ENCODE measurements around the gene DIRAS1. TPM values are rescaled to one million over a fixed set of nuclear protein-coding genes. Genes with fewer than 3 reads are reported as not detected.
"Not testable (repeated sequence)": the region's sequence is repeated elsewhere in the genome, so short reads cannot be mapped to it uniquely, and the experiment has no call there.

The DIRAS1 gene
- total RNA-seq, 2 donors from 2014 or later = 2.3 TPM; not detected in 1

GRCh38 chr19:2670217-2670616 lies 51.0 kb downstream of the DIRAS1 start:
- no peak overlapping the region for H3K4me3 ChIP-seq
- H3K27ac ChIP-seq = no peak overlapping the region
- no peak for ATAC-seq (ENCODE audit: insufficient number of reproducible peaks, low FRiP score, low read depth)
- no peak for TF ChIP-seq CTCF (IDR thresholded peaks at IDR 0.05)
- no peaks in the 10 kb centered on the region for H3K9me3 ChIP-seq
- no peak for DNase-seq (ENCODE audit: low spot score)
- no peaks in the 10 kb centered on the region for H3K36me3 ChIP-seq
- no peaks in the 10 kb centered on the region for H3K27me3 ChIP-seq (replicated peaks; ENCODE audit: insufficient read depth)
- H3K4me1 ChIP-seq (ENCODE audit: control insufficient read depth in 1 of 2, low read depth in 2 of 2) = peaks cover 0 to 6% of the 10 kb centered on the region in 2 donors

- no peaks in the 10 kb centered on the region for H3K36me3 ChIP-seq
- H3K27ac ChIP-seq = no peak overlapping the region
- ATAC-seq (ENCODE audit: insufficient number of reproducible peaks, low FRiP score, low read depth) (no peak), DNase-seq (ENCODE audit: low spot score) (no peak)
- no peaks in the 10 kb centered on the region for H3K9me3 ChIP-seq
- TF ChIP-seq CTCF (IDR thresholded peaks at IDR 0.05) = no peak
- H3K4me1 ChIP-seq (ENCODE audit: control insufficient read depth in 1 of 2, low read depth in 2 of 2) = no peaks in the 10 kb centered on the region
- no peaks in the 10 kb centered on the region for H3K27me3 ChIP-seq (replicated peaks; ENCODE audit: insufficient read depth)
- H3K4me3 ChIP-seq = no peak overlapping the region
These were observed 52.9 kb downstream of the DIRAS1 start for GRCh38 chr19:2668175-2668763.

GRCh38 chr19:2667349-2667748 lies 53.8 kb downstream of the DIRAS1 start:
- not testable (repeated sequence) for H3K27me3 ChIP-seq (replicated peaks; ENCODE audit: insufficient read depth); ATAC-seq (ENCODE audit: insufficient number of reproducible peaks, low FRiP score, low read depth); H3K27ac ChIP-seq; H3K9me3 ChIP-seq; DNase-seq (ENCODE audit: low spot score); H3K4me1 ChIP-seq (ENCODE audit: control insufficient read depth in 1 of 2, low read depth in 2 of 2); H3K36me3 ChIP-seq; H3K4me3 ChIP-seq

- no peaks in the 10 kb centered on the region for H3K27me3 ChIP-seq (replicated peaks; ENCODE audit: insufficient read depth)
- H3K4me1 ChIP-seq (ENCODE audit: control insufficient read depth in 1 of 2, low read depth in 2 of 2) = no peaks in the 10 kb centered on the region
- DNase-seq (ENCODE audit: low spot score) (no peak), ATAC-seq (ENCODE audit: insufficient number of reproducible peaks, low FRiP score, low read depth) (no peak)
- H3K36me3 ChIP-seq = no peaks in the 10 kb centered on the region
- TF ChIP-seq CTCF (IDR thresholded peaks at IDR 0.05) = no peak
- no peaks in the 10 kb centered on the region for H3K9me3 ChIP-seq
- no peak overlapping the region for H3K4me3 ChIP-seq
- no peak overlapping the region for H3K27ac ChIP-seq
These were observed 54.7 kb downstream of the DIRAS1 start for GRCh38 chr19:2666344-2666994.

- H3K4me1 ChIP-seq (ENCODE audit: control insufficient read depth in 1 of 2, low read depth in 2 of 2) = no peaks in the 10 kb centered on the region
- DNase-seq (ENCODE audit: low spot score) (no peak), ATAC-seq (ENCODE audit: insufficient number of reproducible peaks, low FRiP score, low read depth) (no peak)
- no peaks in the 10 kb centered on the region for H3K9me3 ChIP-seq
- no peaks in the 10 kb centered on the region for H3K36me3 ChIP-seq
- no peak overlapping the region for H3K4me3 ChIP-seq
- no peak for TF ChIP-seq CTCF (IDR thresholded peaks at IDR 0.05)
- H3K27ac ChIP-seq = no peak overlapping the region
- H3K27me3 ChIP-seq (replicated peaks; ENCODE audit: insufficient read depth) = no peaks in the 10 kb centered on the region
These were observed 56.1 kb downstream of the DIRAS1 start for GRCh38 chr19:2665103-2665502.

Other genes starting within 250 kb of the DIRAS1 start
- 100 to 1,000 TPM; 430 to 498 TPM for gene GADD45B, start 245.2 kb downstream of the DIRAS1 start, total RNA-seq
- gene GNG7, start 18.7 kb downstream of the DIRAS1 start, total RNA-seq = 1 to 10 TPM; 2.3 to 3.2 TPM
- 10 to 100 TPM; 26.6 to 37.6 TPM for gene SLC39A3, start 18.6 kb upstream of the DIRAS1 start, total RNA-seq
- 10 to 100 TPM; 43.7 to 46.4 TPM for gene SGTA, start 61.9 kb upstream of the DIRAS1 start, total RNA-seq
- 10 to 100 TPM; 31.3 to 55.2 TPM for gene THOP1, start 64.1 kb upstream of the DIRAS1 start, total RNA-seq
- 1 to 10 TPM; 2.8 to 4.4 TPM for gene ZNF554, start 98.5 kb upstream of the DIRAS1 start, total RNA-seq
- 10 to 100 TPM in 1 of 2 donors, 1 to 10 TPM in 1; 5.4 to 12.5 TPM for gene ZNF555, start 120.1 kb upstream of the DIRAS1 start, total RNA-seq
- gene ZNF556, start 146.0 kb upstream of the DIRAS1 start, total RNA-seq = under 1 TPM in 1 of 2 donors, not detected in 1; 0.49 TPM
- gene ZNF57, start 179.6 kb upstream of the DIRAS1 start, total RNA-seq = 1 to 10 TPM; 4.0 to 4.2 TPM
- 1 to 10 TPM; 1.2 to 4.6 TPM for gene ZNF77, start 223.6 kb upstream of the DIRAS1 start, total RNA-seq